MCF 10A (cell line): ENCODE data around the gene GNB1L. TPM values are rescaled to one million over a fixed set of nuclear protein-coding genes. Genes with fewer than 3 reads are reported as not detected.
A peak's percentile ranks its signal among the peaks of the same experiment; 100 is the strongest.

ENCODE experiments used
- BruUV-seq: library from RNA; stranded (reverse); fragments of 400-500 nt; replicated peaks from 2 replicates; lab custom pipeline; 2021; lab: Mats Ljungman, UMichigan
- CTCF ChIA-PET: fragments of 300-600 bp; sonication (Branson Sonifier 250); formaldehyde crosslinking; extraction: SDS; loops from one replicate; lab custom pipeline; 2021; ENCODE audit warnings: antibody characterized with exemption, inconsistent platforms; lab: Yijun Ruan, JAX
- POLR2A ChIA-PET: fragments of 300-600, 350-650 bp; sonication (Branson Sonifier 250); formaldehyde crosslinking; extraction: SDS; loops from one replicate; lab custom pipeline; 2020; ENCODE audit warnings: antibody characterized with exemption, inconsistent platforms; lab: Yijun Ruan, JAX
- DNase-seq: peaks from one replicate; pipeline ENCODE4 v3.0.0-alpha.2; 2018; ENCODE audit not compliant: unreplicated experiment
- H3K27ac Mint-ChIP-seq: one replicate; pipeline ENCODE4 v1.8.0; 2022; ENCODE audit warnings: mild to moderate bottlenecking, low read depth, mixed read lengths; ENCODE audit not compliant: unreplicated experiment
- H3K27me3 Mint-ChIP-seq: one replicate; pipeline ENCODE4 v1.8.0; 2022; ENCODE audit warnings: mixed read lengths; ENCODE audit not compliant: insufficient read depth, unreplicated experiment
- H3K36me3 Mint-ChIP-seq: one replicate; pipeline ENCODE4 v1.8.0; 2022; ENCODE audit warnings: mild to moderate bottlenecking, moderate library complexity, mixed read lengths; ENCODE audit not compliant: insufficient read depth, unreplicated experiment
- H3K4me1 Mint-ChIP-seq: one replicate; pipeline ENCODE4 v1.8.0; 2022; ENCODE audit warnings: mixed read lengths; ENCODE audit not compliant: insufficient read depth, unreplicated experiment
- H3K4me3 Mint-ChIP-seq: one replicate; pipeline ENCODE4 v1.8.0; 2022; ENCODE audit warnings: mild to moderate bottlenecking, moderate library complexity, mixed read lengths; ENCODE audit not compliant: unreplicated experiment
- H3K9me3 Mint-ChIP-seq: one replicate; pipeline ENCODE4 v1.8.0; 2022; ENCODE audit warnings: mixed read lengths; ENCODE audit not compliant: unreplicated experiment
- CTCF ChIP-seq: fragments of 200-600 bp; IDR thresholded peaks from one replicate; pipeline ENCODE4 v1.8.0; 2022; ENCODE audit warnings: antibody characterized with exemption, mild to moderate bottlenecking; ENCODE audit not compliant: unreplicated experiment
- intact Hi-C: fragments of 100-400 bp; cut with micrococcal nuclease; formaldehyde crosslinking; loops from 2 replicates; pipeline ENCODE4 v1.14.1; 2022
- total RNA-seq: library from RNA; stranded (reverse); gene quantifications from 2 replicates; pipeline ENCODE4 v1.2.3, GENCODE V29; 2022

GNB1L gene
- total RNA-seq, 1 experiment from 2014 or later = 4.3 TPM

DNA sequence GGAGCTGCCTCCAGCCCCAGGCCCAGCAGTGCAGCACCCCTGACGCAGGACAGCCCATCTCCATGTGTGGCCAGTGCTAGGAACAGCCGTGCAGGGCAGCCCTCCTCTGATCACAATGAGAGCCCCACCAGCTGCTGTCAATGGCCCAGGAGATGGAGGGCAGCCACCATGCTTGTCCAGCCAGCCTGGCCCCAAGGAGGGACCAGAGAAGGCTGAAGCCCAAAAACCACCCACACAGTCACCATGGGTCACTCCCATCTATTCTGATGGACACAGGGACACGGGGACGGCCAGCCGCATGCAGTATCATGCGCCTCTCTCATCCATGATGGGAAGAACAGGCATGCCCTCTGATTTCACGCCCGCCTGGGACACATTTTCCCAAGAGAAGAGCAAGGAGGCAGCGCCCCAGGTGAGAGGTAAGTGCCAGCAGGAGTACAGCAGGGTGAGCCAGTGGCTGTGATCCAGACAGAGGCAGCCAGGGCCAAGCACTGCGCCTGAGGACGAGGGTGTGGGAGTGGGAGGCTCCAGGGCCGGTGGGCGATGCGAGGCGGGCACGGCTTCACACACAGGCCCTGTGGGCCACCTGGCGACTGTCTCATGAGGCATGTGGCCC lies 33.6 kb upstream of the GNB1L start:
- no peak overlapping the region for H3K27ac Mint-ChIP-seq
- ChIA-PET CTCF (interaction anchor here (0.8 to 2.3 kb wide), 2 partner anchors 132 to 157 kb away, joined by 6 to 11 read pairs; no protein-coding TSS in a partner anchor), POLR2A (interaction anchor here (1.7 kb wide), 1 partner anchor 34 kb away, joined by 7 read pairs; the partner anchor contains the start of genes GNB1L and RTL10)
- H3K27me3 Mint-ChIP-seq = no peaks in the 10 kb centered on the region
- H3K4me3 Mint-ChIP-seq = no peak overlapping the region
- intact Hi-C loops = no loop called here
- no peak for DNase-seq
- H3K4me1 Mint-ChIP-seq = peaks cover 28% of the 10 kb centered on the region
- H3K36me3 Mint-ChIP-seq = peaks cover 5% of the 10 kb centered on the region
- no peak for TF ChIP-seq CTCF
- no peaks in the 10 kb centered on the region for H3K9me3 Mint-ChIP-seq
- no TSS peak for BruUV-seq

DNA sequence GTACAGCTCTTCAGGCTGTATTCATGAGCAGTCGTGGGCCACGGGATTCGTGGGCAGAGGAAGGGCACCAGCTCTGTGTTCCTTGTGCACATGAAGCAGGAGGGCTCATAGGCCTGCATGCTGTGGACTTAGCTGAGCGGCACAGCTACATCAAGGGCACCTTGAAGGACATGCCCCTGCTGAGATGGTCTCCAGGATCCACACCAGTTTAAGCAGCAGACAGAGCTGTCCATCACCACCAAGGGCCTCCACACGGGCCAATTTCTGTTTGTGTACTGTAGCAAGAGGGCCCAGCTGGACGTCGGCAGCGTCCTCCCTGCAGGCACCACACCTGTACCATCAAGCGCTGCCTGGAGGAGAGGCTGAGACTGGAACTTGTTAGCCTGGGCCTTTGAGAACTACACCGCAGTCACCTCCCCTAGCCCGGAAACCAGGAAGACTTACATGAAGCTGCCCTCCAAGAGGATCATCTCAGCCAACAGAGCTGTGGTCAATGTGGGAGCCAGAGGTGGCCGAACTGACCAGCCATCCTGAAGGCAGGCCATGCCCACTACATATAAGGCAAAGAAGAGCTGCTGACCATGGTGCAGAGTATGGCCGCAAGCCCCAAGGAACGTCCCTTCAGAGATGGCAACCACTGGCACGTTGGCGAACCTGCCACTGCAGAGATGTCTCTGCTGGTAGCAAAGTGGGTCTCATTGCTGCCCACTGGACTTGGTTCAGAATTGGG lies 32.7 kb upstream of the GNB1L start:
- H3K4me1 Mint-ChIP-seq = peaks cover 26% of the 10 kb centered on the region
- DNase-seq = no peak
- intact Hi-C loops = no loop called here
- H3K36me3 Mint-ChIP-seq = peaks cover 5% of the 10 kb centered on the region
- no peaks in the 10 kb centered on the region for H3K9me3 Mint-ChIP-seq
- no peak overlapping the region for H3K4me3 Mint-ChIP-seq
- no peak for TF ChIP-seq CTCF
- POLR2A ChIA-PET = interaction anchor here (0.7 to 1.7 kb wide), 4 partner anchors 9 to 82 kb away, joined by 3 to 7 read pairs (median 4); partner anchors contain the start of genes GNB1L and RTL10
- CTCF ChIA-PET = interaction anchor here (0.6 to 2.3 kb wide), 4 partner anchors 12 to 375 kb away, joined by 3 to 11 read pairs (median 4); no protein-coding TSS in a partner anchor
- peak overlapping the region; percentile 69 for H3K27ac Mint-ChIP-seq
- H3K27me3 Mint-ChIP-seq = no peaks in the 10 kb centered on the region
- no TSS peak for BruUV-seq

DNA sequence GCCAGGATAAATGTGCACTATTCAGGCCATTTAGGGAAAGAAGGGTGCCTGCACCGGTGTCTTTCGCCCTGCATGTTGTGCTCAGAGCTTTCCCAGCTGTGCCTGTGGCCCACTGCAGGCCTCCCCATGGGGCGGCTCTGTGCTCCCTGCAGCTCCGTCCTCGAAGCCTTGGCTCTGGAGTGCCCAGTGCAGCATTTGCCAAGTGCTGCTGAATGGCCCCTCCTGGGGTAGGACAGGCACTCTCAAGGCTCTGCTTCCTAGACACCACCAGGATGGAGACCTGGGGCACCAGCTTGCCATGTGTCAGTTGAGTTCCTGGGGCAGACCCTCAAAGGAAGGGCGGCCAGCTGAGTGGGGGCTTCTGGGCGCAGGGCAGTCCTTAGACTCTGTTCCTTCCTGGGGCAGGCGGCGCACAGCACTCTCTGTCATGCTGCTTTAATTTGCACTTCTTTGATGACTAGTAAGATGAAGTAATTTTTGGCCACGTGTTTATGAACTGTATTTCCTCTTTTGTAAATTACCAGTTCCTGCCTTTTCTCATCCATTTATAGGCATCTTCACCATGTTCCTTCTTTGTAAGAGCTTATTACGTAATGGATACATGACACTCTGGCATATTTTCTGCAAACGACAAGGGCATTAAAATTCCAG lies 32.1 kb upstream of the GNB1L start:
- intact Hi-C loops = no loop called here
- Mint-ChIP-seq H3K4me3 (no peak overlapping the region), H3K36me3 (peaks cover 5% of the 10 kb centered on the region), H3K9me3 (no peaks in the 10 kb centered on the region), H3K27me3 (no peaks in the 10 kb centered on the region), H3K27ac (peak overlapping the region; percentile 69), H3K4me1 (peaks cover 23% of the 10 kb centered on the region)
- no TSS peak for BruUV-seq
- DNase-seq = peak; percentile 70
- TF ChIP-seq CTCF = no peak
- POLR2A ChIA-PET = interaction anchor here (0.7 to 1.7 kb wide), 5 partner anchors 9 to 81 kb away, joined by 3 to 7 read pairs (median 4); partner anchors contain the start of genes GNB1L and RTL10
- CTCF ChIA-PET = interaction anchor here (0.6 to 2.3 kb wide), 5 partner anchors 13 to 375 kb away, joined by 3 to 11 read pairs (median 3); no protein-coding TSS in a partner anchor
